Left lung (tissue), 10 donors: ENCODE measurements around the gene NMNAT3. TPM values are rescaled to one million over a fixed set of nuclear protein-coding genes. Genes with fewer than 3 reads are reported as not detected.

Experiments
- ATAC-seq: fragments of 200-7000 bp; cut with Tn5 transposase; one replicate; pipeline ENCODE4 v1.9.1; 2020; ENCODE audit warnings: moderate library complexity
- DNase-seq, 4 donors: peaks; one replicate each; pipeline ENCODE4 v3.0.0-alpha.2; 2013 to 2020
- H3K27ac ChIP-seq, 2 donors: fragments of 200-600 bp; sonication (generic) in 1 of 2; one replicate each; pipeline versions ENCODE4 v1.5.0 to v1.8.0; 2020 to 2021
- H3K27me3 ChIP-seq, 2 donors: fragments of 200-600 bp; sonication (generic) in 1 of 2; one replicate each; pipeline versions ENCODE4 v1.5.0 to v1.8.0; 2020 to 2021
- H3K36me3 ChIP-seq, 2 donors: fragments of 200-600 bp; sonication (generic) in 1 of 2; one replicate each; pipeline versions ENCODE4 v1.5.0 to v1.8.0; 2020 to 2021
- H3K4me1 ChIP-seq, 2 donors: fragments of 200-600 bp; one replicate each; pipeline ENCODE4 v1.8.0; 2021
- H3K4me3 ChIP-seq, 2 donors: fragments of 200-600 bp; sonication (generic) in 1 of 2; one replicate each; pipeline versions ENCODE4 v1.5.0 to v1.8.0; 2020 to 2021; ENCODE audit warnings: mild to moderate bottlenecking in 1 of 2
- H3K9me3 ChIP-seq, 2 donors: fragments of 200-600 bp; sonication (generic) in 1 of 2; one replicate each; pipeline versions ENCODE4 v1.5.0 to v1.8.0; 2020 to 2021
- intact Hi-C, 2 donors: fragments of 100-400 bp; cut with DNase I; formaldehyde crosslinking; loops; one replicate each; pipeline versions ENCODE4 v1.11.2 to v1.14.2; 2022
- polyA plus RNA-seq, 6 donors: library from polyadenylated mRNA; unstranded; fragments of 120-200 nt; gene quantifications; one replicate each; pipeline ENCODE4 v1.2.1, GENCODE V29; 2013; ENCODE audit not compliant: insufficient read length in 6 of 6
- total RNA-seq, 2 donors: library from RNA; stranded (reverse); fragmentation: NEBNext Ultra II Directional; extraction: Animal tissue kit (Norgen Biotek cat#: 25700); gene quantifications; one replicate each; pipeline ENCODE4 v1.2.1, GENCODE V29; 2021
- TF ChIP-seq, protein P1 (sequence below), 2 donors: fragments of 200-600 bp; sonication (generic) in 1 of 2; IDR thresholded peaks; one replicate each; pipeline versions ENCODE4 v1.5.0 to v1.8.0; 2021; ENCODE audit warnings: antibody characterized with exemption in 2 of 2
- donor health status: DM: no; HTN: yes; CAD: no.
- donor health status: DM: no; HTN: no; CAD: no.

The NMNAT3 gene
- total and polyA plus RNA-seq, 8 donors = 3.2 to 8.0 (median 6.0) TPM

DNA sequence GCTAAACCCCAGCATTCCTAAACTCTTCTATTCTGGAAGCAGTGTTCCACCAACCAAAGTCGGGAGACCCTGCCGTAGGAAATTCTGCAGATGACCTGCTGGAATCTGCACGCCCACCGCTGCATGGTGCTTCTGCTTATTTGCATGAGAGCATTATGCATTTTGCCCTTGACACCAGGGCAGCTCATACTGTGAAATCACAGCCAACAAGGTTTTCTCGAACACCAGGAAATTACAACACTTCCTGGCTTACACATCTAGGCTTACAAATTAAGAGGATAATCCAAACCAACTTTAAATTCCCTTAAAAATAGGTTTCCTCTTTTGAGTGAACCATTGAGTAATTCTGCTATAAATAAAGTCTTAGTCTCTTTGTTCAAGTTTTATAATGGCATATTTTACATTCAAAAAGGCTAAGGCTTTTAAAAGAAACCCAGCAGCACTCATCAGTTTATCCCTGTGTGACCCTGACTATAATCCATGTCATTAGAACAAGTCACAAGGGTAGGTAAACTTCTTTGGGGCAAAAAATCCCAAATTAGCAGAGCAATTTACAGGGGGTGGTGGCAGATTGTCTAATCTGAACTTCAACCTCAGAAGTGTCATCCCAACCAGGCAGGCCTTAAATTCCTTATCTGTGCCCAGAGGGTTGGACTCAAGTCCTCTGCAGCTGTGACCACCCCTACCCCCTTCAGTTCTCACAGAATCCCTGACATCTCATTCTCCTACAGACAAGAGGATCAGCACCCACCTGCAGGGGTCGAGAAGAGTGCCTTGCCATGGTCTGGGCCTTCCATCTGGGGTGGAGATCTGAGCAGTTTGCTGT lies 104.7 kb downstream of the NMNAT3 start:
- no peaks in the 10 kb centered on the region for H3K9me3 ChIP-seq
- H3K4me3 ChIP-seq = no peak overlapping the region
- ATAC-seq = peak; percentile 52
- peaks cover 0 to 29% of the 10 kb centered on the region in 2 donors for H3K4me1 ChIP-seq
- no peak overlapping the region for H3K27ac ChIP-seq
- H3K27me3 ChIP-seq = no peaks in the 10 kb centered on the region
- no peaks in the 10 kb centered on the region for H3K36me3 ChIP-seq
- intact Hi-C loops = no loop called here
- no peak for DNase-seq
- TF ChIP-seq, protein P1, sequence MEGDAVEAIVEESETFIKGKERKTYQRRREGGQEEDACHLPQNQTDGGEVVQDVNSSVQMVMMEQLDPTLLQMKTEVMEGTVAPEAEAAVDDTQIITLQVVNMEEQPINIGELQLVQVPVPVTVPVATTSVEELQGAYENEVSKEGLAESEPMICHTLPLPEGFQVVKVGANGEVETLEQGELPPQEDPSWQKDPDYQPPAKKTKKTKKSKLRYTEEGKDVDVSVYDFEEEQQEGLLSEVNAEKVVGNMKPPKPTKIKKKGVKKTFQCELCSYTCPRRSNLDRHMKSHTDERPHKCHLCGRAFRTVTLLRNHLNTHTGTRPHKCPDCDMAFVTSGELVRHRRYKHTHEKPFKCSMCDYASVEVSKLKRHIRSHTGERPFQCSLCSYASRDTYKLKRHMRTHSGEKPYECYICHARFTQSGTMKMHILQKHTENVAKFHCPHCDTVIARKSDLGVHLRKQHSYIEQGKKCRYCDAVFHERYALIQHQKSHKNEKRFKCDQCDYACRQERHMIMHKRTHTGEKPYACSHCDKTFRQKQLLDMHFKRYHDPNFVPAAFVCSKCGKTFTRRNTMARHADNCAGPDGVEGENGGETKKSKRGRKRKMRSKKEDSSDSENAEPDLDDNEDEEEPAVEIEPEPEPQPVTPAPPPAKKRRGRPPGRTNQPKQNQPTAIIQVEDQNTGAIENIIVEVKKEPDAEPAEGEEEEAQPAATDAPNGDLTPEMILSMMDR (IDR thresholded peaks at IDR 0.05) = no peak

DNA sequence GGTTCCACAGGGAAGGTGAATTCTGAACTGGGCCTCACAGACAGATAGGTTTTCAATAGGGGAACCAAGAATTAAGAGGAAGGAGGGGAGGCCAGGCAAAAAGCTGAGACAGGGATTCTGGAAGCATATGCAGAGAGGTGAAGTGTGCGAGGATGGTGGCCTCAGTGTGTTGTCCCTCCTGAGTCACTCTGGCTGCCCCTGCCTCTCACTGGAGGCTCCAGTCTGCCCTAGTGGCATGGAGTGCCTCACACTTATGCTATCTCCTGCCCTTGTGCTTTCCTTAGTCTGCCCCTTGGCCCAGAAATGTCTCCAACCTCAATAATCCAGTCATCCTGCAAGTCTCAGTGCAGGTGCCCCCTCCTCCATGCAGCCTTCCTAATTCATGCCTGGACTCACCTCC lies 106.1 kb downstream of the NMNAT3 start:
- no peak for ATAC-seq
- Histone ChIP-seq H3K4me3 (no peak overlapping the region), H3K27ac (no peak overlapping the region), H3K9me3 (no peaks in the 10 kb centered on the region), H3K27me3 (no peaks in the 10 kb centered on the region), H3K36me3 (no peaks in the 10 kb centered on the region), H3K4me1 (peaks cover 0 to 29% of the 10 kb centered on the region in 2 donors)
- TF ChIP-seq, protein P1 (IDR thresholded peaks at IDR 0.05) = no peak
- intact Hi-C loops = no loop called here
- no peak for DNase-seq

DNA sequence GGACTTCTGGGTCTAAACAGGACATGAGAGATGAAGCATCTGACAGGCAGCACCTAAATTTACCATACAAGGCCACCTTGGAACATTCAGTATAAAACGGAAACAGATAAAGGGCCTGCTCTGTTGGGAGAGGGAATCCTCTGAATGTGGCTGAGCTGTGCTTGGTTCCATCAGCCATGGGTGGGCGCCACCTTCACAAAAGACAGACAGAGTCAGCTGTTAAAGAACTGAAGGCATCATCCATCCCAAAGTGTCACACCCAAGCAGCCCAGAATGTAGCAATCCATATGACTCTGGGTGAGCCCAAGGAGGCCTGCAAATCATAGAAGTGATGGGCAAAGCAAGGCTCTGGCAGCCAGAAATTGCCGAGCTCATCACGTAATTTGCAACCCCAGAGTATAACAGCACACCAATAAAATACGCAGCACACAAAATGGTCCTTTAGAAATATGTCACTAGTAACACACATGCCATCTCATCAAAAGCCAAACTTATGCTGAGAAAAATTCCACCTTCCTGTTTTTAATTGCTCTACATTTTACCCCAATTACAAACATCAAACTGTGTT lies 113.4 kb downstream of the NMNAT3 start:
- TF ChIP-seq, protein P1 (IDR thresholded peaks at IDR 0.05) = no peak
- Histone ChIP-seq H3K36me3 (no peaks in the 10 kb centered on the region), H3K4me1 (no peaks in the 10 kb centered on the region), H3K27ac (no peak overlapping the region), H3K9me3 (no peaks in the 10 kb centered on the region), H3K4me3 (no peak overlapping the region), H3K27me3 (no peaks in the 10 kb centered on the region)
- ATAC-seq (no peak), DNase-seq (no peak)
- intact Hi-C loops = loop anchor here in 1 of 2 donors (5.0 kb wide), 1 partner anchor 137 kb away; no protein-coding TSS in a partner anchor

DNA sequence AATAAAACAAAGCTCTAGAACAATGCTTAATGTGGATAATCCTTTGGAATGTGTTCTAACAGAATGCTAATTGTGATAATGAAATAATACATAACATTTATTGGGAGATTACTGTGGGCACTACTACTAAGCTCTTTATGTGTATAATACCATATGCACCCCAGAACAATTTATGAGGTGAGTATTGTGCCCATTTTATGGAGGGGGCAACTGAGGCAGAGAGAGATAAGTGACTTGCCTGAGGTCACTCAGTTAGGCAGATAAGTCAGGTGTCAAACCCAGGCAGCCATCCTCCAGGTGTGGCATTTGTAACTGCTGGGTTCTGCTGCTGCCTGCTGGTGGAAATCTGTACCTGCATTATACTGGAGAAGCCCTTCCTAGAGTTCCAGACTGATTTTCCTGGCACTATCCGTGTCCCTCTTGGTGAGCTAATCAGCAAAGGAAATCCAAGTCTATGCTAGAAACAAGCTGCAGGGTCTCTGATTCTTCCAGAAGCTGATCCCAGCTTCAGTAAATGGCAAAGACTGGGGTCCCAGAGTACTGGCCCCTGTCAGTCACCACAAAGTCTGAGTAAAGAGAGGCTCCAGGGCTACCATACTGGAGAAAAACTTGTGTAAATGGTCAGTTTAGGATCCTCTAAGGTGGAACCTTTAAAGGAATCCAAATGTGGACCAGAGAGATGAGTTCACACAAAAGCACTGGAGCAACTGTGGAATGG lies 115.7 kb downstream of the NMNAT3 start:
- intact Hi-C loops = loop anchor here in 1 of 2 donors (5.0 kb wide), 1 partner anchor 135 kb away; no protein-coding TSS in a partner anchor
- Histone ChIP-seq H3K9me3 (no peaks in the 10 kb centered on the region), H3K27me3 (no peaks in the 10 kb centered on the region), H3K36me3 (no peaks in the 10 kb centered on the region), H3K4me1 (no peaks in the 10 kb centered on the region), H3K27ac (no peak overlapping the region), H3K4me3 (no peak overlapping the region)
- TF ChIP-seq, protein P1 (IDR thresholded peaks at IDR 0.05) = peak; percentile 44 to 48
- DNase-seq = peak in 1 of 4 donors; percentile 42
- ATAC-seq = peak; percentile 84
